Keratinocyte (primary cell): ENCODE results near the gene KANK2. TPM values are rescaled to one million over a fixed set of nuclear protein-coding genes. Genes with fewer than 3 reads are reported as not detected.

Experiments used
- DNase-seq: peaks from one replicate; pipeline ENCODE4 v3.0.0-alpha.2; 2011; ENCODE audit warnings: low read depth, missing footprints, low spot score
- FAIRE-seq: peaks from 2 replicates; lab custom pipeline; 2011; peaks lifted over from hg19 to GRCh38; lab: Jason Lieb, UNC
- H2AFZ ChIP-seq: 2 replicates; pipeline ENCODE4 v1.6.0; 2012; ENCODE audit warnings: low read length, control low read depth, inconsistent platforms; ENCODE audit not compliant: control insufficient read depth
- H3K27ac ChIP-seq: 2 replicates; pipeline ENCODE4 v1.5.1; 2011; ENCODE audit warnings: low read length; ENCODE audit not compliant: control insufficient read depth, insufficient read depth
- H3K27me3 ChIP-seq: 3 replicates; pipeline ENCODE4 v1.6.0; 2011; ENCODE audit warnings: low read length; ENCODE audit not compliant: control insufficient read depth, insufficient read depth; ENCODE audit errors: extremely low read depth
- H3K36me3 ChIP-seq, 2 experiments: 2 replicates in 1 of 2; 3 replicates in 1 of 2; pipeline ENCODE4 v1.5.1; 2011; ENCODE audit warnings: low read length in 2 of 2, mild to moderate bottlenecking in 1 of 2; ENCODE audit not compliant: control insufficient read depth in 2 of 2, insufficient read depth in 2 of 2; ENCODE audit errors: extremely low read depth in 1 of 2
- H3K4me1 ChIP-seq: 3 replicates; pipeline ENCODE4 v1.5.1; 2011; ENCODE audit warnings: low read length; ENCODE audit not compliant: control insufficient read depth, insufficient read depth; ENCODE audit errors: extremely low read depth
- H3K4me2 ChIP-seq: 3 replicates; pipeline ENCODE4 v1.6.0; 2011; ENCODE audit warnings: low read depth, low read length; ENCODE audit not compliant: control insufficient read depth, insufficient read depth; ENCODE audit errors: extremely low read depth
- H3K4me3 ChIP-seq, 3 experiments: fragments of 200-600 bp in 1 of 3; sonication (generic) in 1 of 3; 2 replicates in 2 of 3; 3 replicates in 1 of 3; pipeline ENCODE4 v1.5.1; 2011 to 2016; ENCODE audit warnings: low read length in 3 of 3, mild to moderate bottlenecking in 3 of 3, control low read depth in 2 of 3, inconsistent platforms in 1 of 3, low read depth in 1 of 3, mixed read lengths in 1 of 3, mixed run types in 1 of 3, moderate library complexity in 1 of 3; ENCODE audit not compliant: control insufficient read depth in 2 of 3, insufficient read depth in 2 of 3; ENCODE audit errors: extremely low read depth in 1 of 3
- H3K79me2 ChIP-seq: 2 replicates; pipeline ENCODE4 v1.6.0; 2012; ENCODE audit warnings: low read length; ENCODE audit not compliant: control insufficient read depth, insufficient read depth
- H3K9ac ChIP-seq: 3 replicates; pipeline ENCODE4 v1.6.0; 2011; ENCODE audit warnings: low read length; ENCODE audit not compliant: control insufficient read depth, insufficient read depth; ENCODE audit errors: extremely low read depth
- H3K9me1 ChIP-seq: 3 replicates; pipeline ENCODE4 v1.6.0; 2011; ENCODE audit warnings: low read length; ENCODE audit not compliant: control insufficient read depth, insufficient read depth; ENCODE audit errors: extremely low read depth
- H3K9me3 ChIP-seq: 2 replicates; pipeline ENCODE4 v1.5.1; 2012; ENCODE audit warnings: low read depth, low read length; ENCODE audit not compliant: control insufficient read depth
- H4K20me1 ChIP-seq: 3 replicates; pipeline ENCODE4 v1.6.0; 2011; ENCODE audit warnings: low read length; ENCODE audit not compliant: control insufficient read depth, insufficient read depth; ENCODE audit errors: extremely low read depth
- CTCF ChIP-seq, 3 experiments: IDR thresholded peaks in 1 of 3; conservative IDR thresholded peaks in 1 of 3; optimal IDR thresholded peaks in 1 of 3; 2 replicates in 2 of 3; 3 replicates in 1 of 3; pipeline versions ENCODE3 to v1.5.1; 2011; ENCODE audit warnings: low read length in 3 of 3, mild to moderate bottlenecking in 3 of 3, moderate library complexity in 2 of 3, control low read depth in 1 of 3, inconsistent platforms in 1 of 3; ENCODE audit not compliant: insufficient read depth in 2 of 3; ENCODE audit errors: extremely low read depth in 1 of 3
- EZH2 ChIP-seq: IDR thresholded peaks from one replicate; pipeline ENCODE4 v1.6.1; 2012; ENCODE audit warnings: inconsistent platforms, mild to moderate bottlenecking, low read length, moderate library complexity
- dilution Hi-C: fragments of 300-500 bp; cut with MboI; formaldehyde crosslinking; loops from one replicate; pipeline ENCODE4 v1.7.0; 2020; ENCODE audit warnings: low sequenced_read_pairs; ENCODE audit not compliant: extremely low pct_ligation_motif_present
- polyA plus RNA-seq, 5 experiments: library from polyadenylated mRNA; depleted of rRNA in 3 of 5; stranded (reverse) in 3 of 5; stranded (forward) in 1 of 5; unstranded in 1 of 5; fragments of >200 nt; gene quantifications; 1 replicate in 1 of 5; 2 replicates in 3 of 5; 3 replicates in 1 of 5; pipeline versions ENCODE4 v1.2.1 to v1.2.3, GENCODE V29; 2011 to 2012; ENCODE audit warnings: missing spikeins in 2 of 5, low read depth in 1 of 5, low replicate concordance in 1 of 5

KANK2 gene
- polyA plus RNA-seq, 1 donor (not counting 4 experiments of a cell fraction or from before 2014, with no cell fraction given): 2.8 TPM

GRCh38 chr19:11198769-11199424 is 1.6 kb upstream of the KANK2 start:
- Histone ChIP-seq H3K4me2 (no peak overlapping the region), H3K9me1 (no peaks in the 10 kb centered on the region), H3K9me3 (no peaks in the 10 kb centered on the region), H3K27me3 (no peaks in the 10 kb centered on the region), H4K20me1 (no peaks in the 10 kb centered on the region), H2AFZ (no peak overlapping the region), H3K4me1 (no peaks in the 10 kb centered on the region), H3K27ac (no peak overlapping the region), H3K9ac (no peak overlapping the region), H3K79me2 (no peaks in the 10 kb centered on the region), H3K4me3 (no peak overlapping the region), H3K36me3 (peaks cover 3 to 9% of the 10 kb centered on the region in 2 experiments)
- no peak for FAIRE-seq
- dilution Hi-C loops: no loop called here
- TF ChIP-seq EZH2 (no peak), CTCF (optimal IDR thresholded peaks at IDR 0.05 in 1 of 3, IDR thresholded peaks at IDR 0.05 in 1 of 3, conservative IDR thresholded peaks at IDR 0.05 in 1 of 3; ENCODE audit: extremely low read depth in 1 of 3, insufficient read depth in 2 of 3, low read length in 3 of 3) (no peak)
- no peak for DNase-seq

- no peak overlapping the region for H2AFZ ChIP-seq
- no peak overlapping the region for H3K9ac ChIP-seq
Measured at GRCh38 chr19:11198175-11198534, 810 bp upstream of the KANK2 start.

More at GRCh38 chr19:11198175-11198534, 810 bp upstream of the KANK2 start:
- peak overlapping the region; percentile 4 for H3K4me2 ChIP-seq
- no peaks in the 10 kb centered on the region for H3K9me3 ChIP-seq
- no peaks in the 10 kb centered on the region for H3K27me3 ChIP-seq
- no peaks in the 10 kb centered on the region for H3K4me1 ChIP-seq
- H3K79me2 ChIP-seq: no peaks in the 10 kb centered on the region
- TF ChIP-seq EZH2: no peak
- no peak for TF ChIP-seq CTCF (optimal IDR thresholded peaks at IDR 0.05 in 1 of 3, IDR thresholded peaks at IDR 0.05 in 1 of 3, conservative IDR thresholded peaks at IDR 0.05 in 1 of 3; ENCODE audit: extremely low read depth in 1 of 3, insufficient read depth in 2 of 3, low read length in 3 of 3)
- DNase-seq (no peak), FAIRE-seq (no peak)
- dilution Hi-C loops: no loop called here
- H4K20me1 ChIP-seq: no peaks in the 10 kb centered on the region
- H3K4me3 ChIP-seq: no peak overlapping the region
- no peaks in the 10 kb centered on the region for H3K9me1 ChIP-seq
- H3K36me3 ChIP-seq: peaks cover 3 to 9% of the 10 kb centered on the region in 2 experiments
- no peak overlapping the region for H3K27ac ChIP-seq
